Keratinocyte (primary cell): Measurements from ENCODE around the gene MCF2L2. TPM values are rescaled to one million over a fixed set of nuclear protein-coding genes. Genes with fewer than 3 reads are reported as not detected.

ENCODE experiments used
- DNase-seq: peaks from one replicate; pipeline ENCODE4 v3.0.0-alpha.2; 2011; ENCODE audit warnings: low read depth, missing footprints, low spot score
- FAIRE-seq: peaks from 2 replicates; lab custom pipeline; 2011; peaks lifted over from hg19 to GRCh38; lab: Jason Lieb, UNC
- H2AFZ ChIP-seq: 2 replicates; pipeline ENCODE4 v1.6.0; 2012; ENCODE audit warnings: low read length, control low read depth, inconsistent platforms; ENCODE audit not compliant: control insufficient read depth
- H3K27ac ChIP-seq: 2 replicates; pipeline ENCODE4 v1.5.1; 2011; ENCODE audit warnings: low read length; ENCODE audit not compliant: control insufficient read depth, insufficient read depth
- H3K27me3 ChIP-seq: 3 replicates; pipeline ENCODE4 v1.6.0; 2011; ENCODE audit warnings: low read length; ENCODE audit not compliant: control insufficient read depth, insufficient read depth; ENCODE audit errors: extremely low read depth
- H3K36me3 ChIP-seq, 2 experiments: 2 replicates in 1 of 2; 3 replicates in 1 of 2; pipeline ENCODE4 v1.5.1; 2011; ENCODE audit warnings: low read length in 2 of 2, mild to moderate bottlenecking in 1 of 2; ENCODE audit not compliant: control insufficient read depth in 2 of 2, insufficient read depth in 2 of 2; ENCODE audit errors: extremely low read depth in 1 of 2
- H3K4me1 ChIP-seq: 3 replicates; pipeline ENCODE4 v1.5.1; 2011; ENCODE audit warnings: low read length; ENCODE audit not compliant: control insufficient read depth, insufficient read depth; ENCODE audit errors: extremely low read depth
- H3K4me2 ChIP-seq: 3 replicates; pipeline ENCODE4 v1.6.0; 2011; ENCODE audit warnings: low read depth, low read length; ENCODE audit not compliant: control insufficient read depth, insufficient read depth; ENCODE audit errors: extremely low read depth
- H3K4me3 ChIP-seq, 3 experiments: fragments of 200-600 bp in 1 of 3; sonication (generic) in 1 of 3; 2 replicates in 2 of 3; 3 replicates in 1 of 3; pipeline ENCODE4 v1.5.1; 2011 to 2016; ENCODE audit warnings: low read length in 3 of 3, mild to moderate bottlenecking in 3 of 3, control low read depth in 2 of 3, inconsistent platforms in 1 of 3, low read depth in 1 of 3, mixed read lengths in 1 of 3, mixed run types in 1 of 3, moderate library complexity in 1 of 3; ENCODE audit not compliant: control insufficient read depth in 2 of 3, insufficient read depth in 2 of 3; ENCODE audit errors: extremely low read depth in 1 of 3
- H3K79me2 ChIP-seq: 2 replicates; pipeline ENCODE4 v1.6.0; 2012; ENCODE audit warnings: low read length; ENCODE audit not compliant: control insufficient read depth, insufficient read depth
- H3K9ac ChIP-seq: 3 replicates; pipeline ENCODE4 v1.6.0; 2011; ENCODE audit warnings: low read length; ENCODE audit not compliant: control insufficient read depth, insufficient read depth; ENCODE audit errors: extremely low read depth
- H3K9me1 ChIP-seq: 3 replicates; pipeline ENCODE4 v1.6.0; 2011; ENCODE audit warnings: low read length; ENCODE audit not compliant: control insufficient read depth, insufficient read depth; ENCODE audit errors: extremely low read depth
- H3K9me3 ChIP-seq: 2 replicates; pipeline ENCODE4 v1.5.1; 2012; ENCODE audit warnings: low read depth, low read length; ENCODE audit not compliant: control insufficient read depth
- H4K20me1 ChIP-seq: 3 replicates; pipeline ENCODE4 v1.6.0; 2011; ENCODE audit warnings: low read length; ENCODE audit not compliant: control insufficient read depth, insufficient read depth; ENCODE audit errors: extremely low read depth
- CTCF ChIP-seq, 3 experiments: IDR thresholded peaks in 1 of 3; conservative IDR thresholded peaks in 1 of 3; optimal IDR thresholded peaks in 1 of 3; 2 replicates in 2 of 3; 3 replicates in 1 of 3; pipeline versions ENCODE3 to v1.5.1; 2011; ENCODE audit warnings: low read length in 3 of 3, mild to moderate bottlenecking in 3 of 3, moderate library complexity in 2 of 3, control low read depth in 1 of 3, inconsistent platforms in 1 of 3; ENCODE audit not compliant: insufficient read depth in 2 of 3; ENCODE audit errors: extremely low read depth in 1 of 3
- EZH2 ChIP-seq: IDR thresholded peaks from one replicate; pipeline ENCODE4 v1.6.1; 2012; ENCODE audit warnings: inconsistent platforms, mild to moderate bottlenecking, low read length, moderate library complexity
- dilution Hi-C: fragments of 300-500 bp; cut with MboI; formaldehyde crosslinking; loops from one replicate; pipeline ENCODE4 v1.7.0; 2020; ENCODE audit warnings: low sequenced_read_pairs; ENCODE audit not compliant: extremely low pct_ligation_motif_present
- polyA plus RNA-seq, 5 experiments: library from polyadenylated mRNA; depleted of rRNA in 3 of 5; stranded (reverse) in 3 of 5; stranded (forward) in 1 of 5; unstranded in 1 of 5; fragments of >200 nt; gene quantifications; 1 replicate in 1 of 5; 2 replicates in 3 of 5; 3 replicates in 1 of 5; pipeline versions ENCODE4 v1.2.1 to v1.2.3, GENCODE V29; 2011 to 2012; ENCODE audit warnings: missing spikeins in 2 of 5, low read depth in 1 of 5, low replicate concordance in 1 of 5

The MCF2L2 gene
- polyA plus RNA-seq, 1 donor (not counting 4 experiments of a cell fraction or from before 2014, with no cell fraction given), result 0.26 TPM

- Histone ChIP-seq H3K4me3 (peak overlapping the region in 1 of 3 experiments; percentile 6), H3K79me2 (peaks cover 47% of the 10 kb centered on the region), H3K36me3 (peaks cover 4 to 16% of the 10 kb centered on the region in 2 experiments), H3K27me3 (no peaks in the 10 kb centered on the region), H3K9me1 (no peaks in the 10 kb centered on the region), H3K9ac (peak overlapping the region; percentile 9), H2AFZ (no peak overlapping the region), H3K27ac (peak overlapping the region; percentile 68), H3K9me3 (no peaks in the 10 kb centered on the region), H3K4me2 (peak overlapping the region; percentile 66), H4K20me1 (no peaks in the 10 kb centered on the region), H3K4me1 (peaks cover 42% of the 10 kb centered on the region)
- no peak for DNase-seq
- TF ChIP-seq EZH2, result no peak
- no peak for TF ChIP-seq CTCF (optimal IDR thresholded peaks at IDR 0.05 in 1 of 3, IDR thresholded peaks at IDR 0.05 in 1 of 3, conservative IDR thresholded peaks at IDR 0.05 in 1 of 3; ENCODE audit: extremely low read depth in 1 of 3, insufficient read depth in 2 of 3, low read length in 3 of 3)
- FAIRE-seq, result peak; percentile 97
- dilution Hi-C loops, result no loop called here
These were observed 153.8 kb downstream of the MCF2L2 start for GRCh38 chr3:183274609-183275008.

- Histone ChIP-seq H3K9me1 (peaks cover under 1% of the 10 kb centered on the region), H3K36me3 (peaks cover 4 to 16% of the 10 kb centered on the region in 2 experiments), H3K4me3 (no peak overlapping the region), H3K79me2 (peaks cover 66% of the 10 kb centered on the region), H3K9me3 (no peaks in the 10 kb centered on the region), H3K4me2 (no peak overlapping the region), H3K4me1 (peaks cover 49% of the 10 kb centered on the region), H2AFZ (no peak overlapping the region), H3K27me3 (no peaks in the 10 kb centered on the region), H3K9ac (no peak overlapping the region), H3K27ac (no peak overlapping the region), H4K20me1 (no peaks in the 10 kb centered on the region)
- FAIRE-seq (no peak), DNase-seq (no peak)
- TF ChIP-seq CTCF (optimal IDR thresholded peaks at IDR 0.05 in 1 of 3, IDR thresholded peaks at IDR 0.05 in 1 of 3, conservative IDR thresholded peaks at IDR 0.05 in 1 of 3; ENCODE audit: extremely low read depth in 1 of 3, insufficient read depth in 2 of 3, low read length in 3 of 3) (no peak), EZH2 (no peak)
- dilution Hi-C loops, result no loop called here
These were observed 155.6 kb downstream of the MCF2L2 start for GRCh38 chr3:183272791-183273190.
